GM18505 (cell line): ENCODE measurements around the gene REG4.

Experiments used
- ATAC-seq: cut with Tn5 transposase; IDR thresholded peaks from one replicate; pipeline ENCODE4 v1.9.1; 2021; ENCODE audit not compliant: unreplicated experiment
- POLR2A ChIP-seq: IDR thresholded peaks from 4 replicates; pipeline ENCODE4 v1.6.1; 2011; ENCODE audit warnings: borderline replicate concordance; ENCODE audit not compliant: insufficient read depth, insufficient read length; ENCODE audit errors: extremely low read depth

The REG4 gene

DNA sequence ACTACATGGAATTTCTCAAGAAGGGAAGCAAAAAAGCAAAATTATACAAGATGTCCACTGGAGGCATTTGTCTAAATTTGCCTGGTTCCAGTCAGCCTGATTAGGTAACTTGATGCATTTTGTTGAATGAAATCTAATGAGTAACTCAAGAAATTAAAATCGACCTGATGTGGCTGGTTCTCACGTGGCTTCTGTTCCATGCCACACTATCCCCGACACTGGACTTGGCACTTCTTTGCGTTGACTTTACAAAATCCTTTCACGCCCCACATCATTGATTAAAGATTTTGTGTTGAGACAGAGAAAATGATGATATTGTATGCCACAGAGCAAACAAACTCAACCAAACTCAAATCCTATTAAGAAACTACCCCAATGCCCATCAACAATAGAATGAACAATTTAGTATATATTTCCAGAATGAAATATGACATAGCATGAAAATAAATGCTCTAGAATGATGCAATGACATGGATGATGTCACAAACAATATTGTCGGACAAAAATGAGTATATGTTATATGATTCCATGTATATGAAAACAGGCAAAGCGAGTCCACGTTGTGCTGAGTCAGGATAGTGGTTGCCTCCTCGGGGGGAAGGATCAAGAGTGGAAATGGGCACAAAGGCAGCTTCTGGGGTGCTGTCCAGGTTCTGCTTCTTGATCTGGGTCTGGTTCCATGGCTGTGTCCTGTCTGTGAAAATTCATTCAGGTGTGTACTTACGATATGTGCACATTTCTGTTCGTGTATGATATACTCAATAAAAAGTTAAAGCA, 29.6 kb downstream of the REG4 start:
- TF ChIP-seq POLR2A = no peak
- no peak for ATAC-seq

DNA sequence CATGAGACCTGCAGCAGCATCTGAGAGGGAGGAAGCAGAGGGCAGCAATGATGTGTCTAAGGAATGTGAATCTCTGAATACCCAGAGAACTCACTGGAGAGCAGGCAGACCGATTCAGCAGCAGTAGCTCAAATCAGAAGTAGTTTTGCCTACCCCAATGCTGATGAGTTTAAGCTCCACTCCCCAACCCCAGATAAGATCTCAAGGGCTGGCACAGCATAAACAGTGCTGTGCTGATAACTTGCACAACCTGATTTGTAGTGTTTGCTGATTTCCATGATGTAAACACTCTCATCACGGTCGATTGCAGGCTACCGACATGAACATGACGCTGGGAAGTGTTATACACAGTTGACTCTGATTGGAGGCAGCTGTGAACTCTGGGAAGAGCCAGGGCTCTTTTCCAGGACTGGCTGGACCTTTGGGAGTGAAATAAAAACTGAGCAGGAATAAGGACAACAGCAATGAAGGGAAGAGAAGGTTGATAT, 31.3 kb downstream of the REG4 start:
- no peak for ATAC-seq
- TF ChIP-seq POLR2A = no peak

DNA sequence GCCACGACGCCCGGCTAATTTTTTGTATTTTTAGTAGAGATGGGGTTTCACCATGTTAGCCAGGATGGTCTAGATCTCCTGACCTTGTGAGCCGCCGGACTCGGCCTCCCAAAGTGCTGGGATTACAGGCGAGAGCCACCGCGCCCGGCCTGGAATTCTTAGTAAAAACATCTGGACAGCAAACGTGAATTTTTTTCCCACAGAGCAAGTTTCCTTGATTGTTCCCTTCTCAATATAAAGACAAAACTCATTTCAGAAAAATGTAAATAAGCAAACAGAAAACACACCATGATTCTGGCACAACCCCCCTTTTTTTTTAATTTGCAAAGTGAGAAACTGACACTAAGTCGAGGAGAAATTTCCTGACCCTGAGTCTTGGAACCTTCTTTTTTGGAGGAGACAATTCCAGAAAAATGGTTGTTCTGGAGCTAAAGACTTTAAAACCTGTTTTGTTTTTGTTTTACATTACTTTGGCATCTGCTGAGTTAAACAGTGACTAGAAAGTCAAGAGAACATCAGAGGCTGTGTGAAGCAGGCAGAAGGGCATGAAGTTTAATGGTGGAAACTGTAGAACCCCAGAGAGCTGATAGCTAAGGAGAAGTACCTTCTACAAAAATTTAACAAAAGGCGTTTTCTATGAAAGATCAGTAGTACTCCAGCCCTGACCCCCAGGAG, 32.2 kb downstream of the REG4 start:
- no peak for TF ChIP-seq POLR2A
- no peak for ATAC-seq

DNA sequence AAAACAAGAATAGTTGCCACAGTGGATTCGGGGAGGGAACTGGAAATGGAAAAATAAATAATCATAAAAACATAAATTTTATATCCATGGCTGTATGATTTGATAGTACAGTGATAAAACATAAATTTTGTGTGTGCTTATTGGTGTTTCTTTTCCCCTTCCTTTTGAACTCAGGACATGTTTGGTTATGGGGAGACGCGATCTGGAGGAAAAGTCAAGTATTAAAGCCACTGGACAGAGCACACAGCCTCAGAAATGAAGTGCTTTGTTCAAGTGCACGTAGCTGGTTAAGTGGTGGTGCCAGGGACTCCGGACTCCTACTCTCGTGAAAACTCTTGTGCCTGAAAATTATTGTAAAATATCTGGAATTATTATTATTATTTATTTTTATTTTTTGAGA, 32.9 kb downstream of the REG4 start:
- ATAC-seq = no peak

DNA sequence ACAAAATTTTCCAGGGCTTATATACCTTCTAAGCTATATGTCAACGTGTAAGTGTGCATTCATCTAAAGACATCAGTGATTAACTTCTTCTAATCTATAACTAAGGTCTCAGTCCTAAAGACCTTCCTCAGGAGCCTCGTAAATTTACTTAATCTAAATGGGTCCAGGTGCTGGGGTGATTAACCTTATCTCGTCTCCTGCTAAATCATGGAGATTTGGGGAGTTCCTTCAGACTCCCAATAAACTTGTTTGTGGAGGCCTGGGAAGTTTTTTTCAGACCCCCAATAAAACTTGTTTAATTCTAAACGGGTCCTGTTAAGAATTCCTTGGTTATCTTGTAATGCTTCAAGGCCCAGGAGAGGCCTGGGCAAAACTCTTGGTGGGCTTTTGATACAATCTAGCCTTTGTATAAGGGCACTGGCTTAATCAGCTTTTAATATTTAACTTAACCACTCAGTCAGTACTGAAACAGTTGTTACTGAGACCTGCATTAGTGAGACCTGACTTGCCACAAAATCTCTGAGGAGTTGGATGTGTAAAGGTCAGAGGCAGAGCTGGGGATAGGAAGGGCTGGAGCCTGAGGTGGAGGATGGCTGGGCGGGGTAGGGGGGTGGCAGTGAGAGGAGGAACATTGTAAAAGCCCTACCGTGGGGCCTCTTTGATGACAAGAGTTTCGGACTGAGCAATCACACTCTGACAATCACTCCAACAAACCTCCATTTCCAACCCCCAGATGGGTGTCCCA, 36.3 kb downstream of the REG4 start:
- no peak for TF ChIP-seq POLR2A
- ATAC-seq = no peak

More for the DNA sequence above, 32.9 kb downstream of the REG4 start:
- no peak for TF ChIP-seq POLR2A

DNA sequence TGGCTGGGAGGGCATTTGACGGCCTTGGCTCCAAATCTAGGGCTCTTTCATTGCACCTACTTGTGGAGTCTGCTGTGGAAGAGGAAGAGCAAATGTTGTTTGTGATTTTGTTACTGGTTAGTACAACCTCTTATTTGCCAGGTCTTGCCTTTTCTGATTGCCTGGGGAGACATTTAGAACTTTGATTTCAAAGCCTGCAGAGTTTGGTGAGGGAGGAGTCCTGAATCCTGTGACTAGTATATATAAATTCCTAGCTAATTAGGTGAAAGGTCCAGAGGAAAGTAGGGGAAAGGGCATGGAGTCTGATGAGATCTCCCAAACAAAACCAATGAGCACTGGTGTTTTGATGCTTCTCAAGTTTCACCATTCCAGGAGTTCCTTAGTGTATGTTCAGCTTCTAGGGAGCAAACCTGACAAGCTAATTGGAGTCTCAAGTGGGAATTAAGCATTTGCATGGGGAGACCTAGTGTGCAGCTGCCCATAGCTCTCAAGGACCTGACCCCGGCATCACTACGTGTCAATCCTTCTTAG, 37.5 kb downstream of the REG4 start:
- no peak for TF ChIP-seq POLR2A

DNA sequence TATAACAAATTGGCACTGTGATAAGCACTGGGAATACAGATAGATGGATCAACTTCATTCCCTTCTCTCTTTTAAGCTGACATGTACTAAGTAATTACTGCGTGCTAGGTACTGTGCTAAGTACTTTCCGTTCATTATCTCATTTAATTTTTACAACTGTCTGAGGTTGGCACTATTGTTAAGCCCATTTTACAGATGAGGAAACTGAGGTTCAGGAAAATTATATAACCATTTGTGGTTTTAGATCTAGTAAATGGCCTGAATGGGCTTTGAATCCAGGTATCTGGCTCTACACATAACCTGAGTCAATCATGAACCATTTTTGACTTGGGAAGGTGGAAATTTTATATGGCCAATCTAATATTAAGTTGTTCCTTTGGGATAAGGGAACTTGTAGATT, 39.0 kb downstream of the REG4 start:
- no peak for ATAC-seq
- TF ChIP-seq POLR2A = no peak

More for the DNA sequence above, 37.5 kb downstream of the REG4 start:
- no peak for ATAC-seq

DNA sequence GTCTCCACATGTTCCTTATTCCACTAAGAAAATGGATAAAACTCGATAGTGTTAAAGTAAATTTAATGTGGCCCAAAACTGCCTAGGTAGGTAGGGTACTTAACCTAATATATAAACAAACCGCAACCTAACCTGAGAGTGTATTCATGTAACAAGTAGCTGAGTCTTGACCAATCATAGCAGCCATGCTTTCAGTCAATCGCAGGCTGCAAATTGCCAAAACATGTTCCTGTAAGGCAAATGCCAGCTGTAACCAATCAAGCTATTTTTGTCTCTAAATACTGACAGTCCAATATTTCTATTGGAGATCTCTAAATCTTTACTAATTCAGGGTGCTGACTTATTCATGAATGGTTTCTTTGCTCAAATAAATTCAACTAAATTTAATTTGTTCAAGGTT, 39.5 kb downstream of the REG4 start:
- ATAC-seq = no peak
- TF ChIP-seq POLR2A = no peak

DNA sequence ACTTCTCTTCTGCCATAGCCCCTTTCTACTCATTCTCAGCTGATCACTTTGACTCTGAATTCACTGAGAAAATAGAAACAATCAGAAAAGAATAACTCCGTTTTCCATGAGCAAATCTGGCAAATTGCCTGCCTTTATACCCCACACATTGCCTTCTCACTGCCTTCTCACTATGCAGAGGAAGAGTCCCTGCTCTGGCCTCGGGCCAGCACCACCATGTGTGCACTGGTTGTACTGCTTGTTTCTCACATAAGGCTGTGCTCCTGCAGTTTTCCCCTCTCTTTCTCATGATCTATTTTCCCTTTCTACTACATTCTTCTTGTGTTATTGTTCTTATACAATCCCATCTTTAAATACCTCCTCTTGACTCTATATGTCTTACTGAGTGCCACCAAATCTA, 40.2 kb downstream of the REG4 start:
- no peak for ATAC-seq
- TF ChIP-seq POLR2A = no peak

DNA sequence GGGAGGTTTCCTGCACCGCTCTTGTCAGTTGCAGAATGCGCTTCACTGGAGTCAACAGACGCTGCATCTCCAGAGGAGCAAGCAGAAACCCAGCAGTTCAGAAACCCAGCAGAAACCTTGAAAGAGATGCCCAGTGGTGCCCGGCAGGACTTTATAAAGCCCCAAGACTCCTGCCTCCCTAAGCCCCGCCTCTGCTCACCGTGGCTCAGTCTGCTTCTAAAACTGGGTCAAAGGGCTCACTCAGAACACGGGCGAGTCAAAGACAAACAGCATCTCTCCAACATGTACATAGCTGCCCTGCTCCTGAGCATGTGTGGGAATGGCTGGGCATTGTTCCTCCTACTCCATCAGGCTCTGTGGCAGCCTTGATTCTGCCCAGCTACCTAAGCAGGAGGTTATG, 42.5 kb downstream of the REG4 start, which contains the start of gene HMGCS2:
Gene HMGCS2, minus strand, starts transcription at position 128 of the 400 bp plus-strand sequence. Its CDS starts 61 bp downstream, at position 67.
- no peak for ATAC-seq
- no peak for TF ChIP-seq POLR2A

DNA sequence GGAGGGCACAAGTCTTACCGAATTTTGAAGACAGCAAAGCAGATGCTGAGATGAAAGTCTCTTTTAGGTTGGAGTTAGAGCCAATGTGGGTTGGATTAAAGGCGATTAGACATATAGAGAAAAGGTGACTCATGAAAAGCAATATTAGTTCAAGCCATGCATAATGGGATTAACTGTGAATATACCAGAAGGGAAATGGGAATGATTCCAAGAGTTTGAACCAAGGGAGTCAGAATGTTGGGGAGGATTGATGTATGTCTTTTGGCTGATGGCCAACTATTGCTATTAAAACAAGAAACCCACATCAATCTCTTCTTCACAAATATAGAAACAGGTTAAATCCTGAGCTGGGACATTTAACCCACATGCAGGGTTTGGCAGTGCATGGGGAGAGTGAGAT, 43.8 kb downstream of the REG4 start:
- no peak for TF ChIP-seq POLR2A
- ATAC-seq = no peak

DNA sequence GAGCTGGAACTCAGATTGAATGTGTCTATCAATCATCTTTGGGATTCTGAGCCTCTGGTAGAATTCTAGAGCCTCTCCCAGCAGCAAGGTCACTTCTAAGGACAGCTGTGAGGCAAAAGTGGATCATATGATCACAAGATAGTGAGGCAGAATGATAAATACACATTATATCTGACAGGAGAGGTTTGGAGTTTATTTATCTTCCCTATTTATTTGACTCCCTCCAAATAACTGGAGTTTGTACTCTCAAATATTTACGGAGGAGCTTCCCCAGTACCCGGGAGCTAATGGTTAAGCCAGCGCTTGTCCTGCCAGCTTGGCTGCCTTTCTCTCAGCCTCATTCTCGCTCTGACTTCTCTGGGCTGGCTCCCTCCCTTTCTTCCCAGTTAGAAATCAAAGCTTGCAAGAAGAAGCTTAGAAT, 44.9 kb downstream of the REG4 start:
- no peak for TF ChIP-seq POLR2A
- ATAC-seq = no peak

DNA sequence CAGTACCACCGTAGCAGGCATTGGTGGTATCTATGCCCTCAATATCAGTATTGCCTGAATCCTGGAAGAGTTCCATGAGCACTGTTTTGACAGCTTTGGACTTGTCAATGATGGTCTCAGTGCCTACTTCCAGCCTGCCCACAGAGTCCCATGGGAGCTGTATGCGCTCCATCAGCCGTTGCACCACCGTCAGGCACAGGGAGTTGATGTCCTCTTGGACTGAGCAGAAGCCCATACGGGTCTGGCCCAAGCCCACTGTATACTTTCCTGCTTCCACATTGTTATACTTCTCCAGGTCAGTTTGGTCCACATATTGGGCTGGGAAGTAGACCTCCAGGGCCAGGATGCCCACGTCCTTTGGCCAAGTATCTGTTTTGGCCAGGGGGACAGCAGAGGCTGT, 47.0 kb downstream of the REG4 start:
- TF ChIP-seq POLR2A = no peak
- no peak for ATAC-seq
